GM19468 (cell line): ENCODE results near the gene FANCI.
"Not testable (repeated sequence)": the region's sequence is repeated elsewhere in the genome, so short reads cannot be mapped to it uniquely, and the experiment has no call there.

Experiments
- ATAC-seq: cut with Tn5 transposase; IDR thresholded peaks from one replicate; pipeline ENCODE4 v1.9.1; 2021; ENCODE audit warnings: mild to moderate bottlenecking, moderate library complexity, moderate number of reproducible peaks; ENCODE audit not compliant: unreplicated experiment; ENCODE audit errors: extremely low read depth

FANCI gene

GRCh38 chr15:89218531-89218930 lies 25.2 kb upstream of the FANCI start:
- no peak for ATAC-seq

- no peak for ATAC-seq
These were observed 22.2 kb upstream of the FANCI start, which contains the start of gene RLBP1 for GRCh38 chr15:89221543-89221942. Gene RLBP1 (minus strand): TSS chr15:89221579. CDS start chr15:89218975, 2,604 bp downstream.

- no peak for ATAC-seq
These were observed 18.2 kb upstream of the FANCI start for GRCh38 chr15:89225588-89225987.

GRCh38 chr15:89226359-89227221 lies 17.2 kb upstream of the FANCI start:
- ATAC-seq, result no peak

GRCh38 chr15:89227425-89227824 lies 16.4 kb upstream of the FANCI start:
- no peak for ATAC-seq

- no peak for ATAC-seq
These were observed 13.5 kb upstream of the FANCI start for GRCh38 chr15:89230277-89230676.

- ATAC-seq, result no peak
These were observed 11.9 kb upstream of the FANCI start for GRCh38 chr15:89231832-89232231.

GRCh38 chr15:89239883-89240810 lies 3.6 kb upstream of the FANCI start:
- ATAC-seq, result not testable (repeated sequence)

- no peak for ATAC-seq
These were observed 611 bp upstream of the FANCI start for GRCh38 chr15:89243046-89243690.

- ATAC-seq, result no peak
These were observed 760 bp downstream of the FANCI start for GRCh38 chr15:89244574-89244903.

GRCh38 chr15:89247446-89247845 lies 3.7 kb downstream of the FANCI start:
- ATAC-seq, result no peak

GRCh38 chr15:89248584-89248983 lies 4.8 kb downstream of the FANCI start:
- ATAC-seq, result no peak

- not testable (repeated sequence) for ATAC-seq
These were observed 6.4 kb downstream of the FANCI start for GRCh38 chr15:89250142-89250541.

GRCh38 chr15:89277281-89277680 lies 33.5 kb downstream of the FANCI start:
- ATAC-seq, result not testable (repeated sequence)

- no peak for ATAC-seq
These were observed 34.5 kb downstream of the FANCI start for GRCh38 chr15:89278307-89278706.

- ATAC-seq, result no peak
These were observed 38.9 kb downstream of the FANCI start for GRCh38 chr15:89282631-89283030.

- ATAC-seq, result no peak
These were observed 39.4 kb downstream of the FANCI start for GRCh38 chr15:89283201-89283600.

GRCh38 chr15:89291934-89292438 lies 48.2 kb downstream of the FANCI start:
- ATAC-seq, result no peak

- no peak for ATAC-seq
These were observed 49.2 kb downstream of the FANCI start for GRCh38 chr15:89293012-89293411.

GRCh38 chr15:89299896-89300295 lies 56.1 kb downstream of the FANCI start:
- ATAC-seq, result no peak
